H1 (cell line): ENCODE data around the gene RFX2. TPM values are rescaled to one million over a fixed set of nuclear protein-coding genes. Genes with fewer than 3 reads are reported as not detected.

Experiments
- BACH1 ChIP-seq: IDR thresholded peaks from 2 replicates; pipeline ENCODE4 v1.6.1; 2012; ENCODE audit warnings: low read length, improper control_type of control experiment
- CHD7 ChIP-seq: fragments of 300-600 bp; sonication (generic); IDR thresholded peaks from 2 replicates; pipeline ENCODE4 v1.7.1; 2012; ENCODE audit warnings: low read length, moderate library complexity, mild to moderate bottlenecking, inconsistent platforms; ENCODE audit not compliant: insufficient replicate concordance
- CREB1 ChIP-seq: IDR thresholded peaks from 2 replicates; pipeline ENCODE4 v1.6.1; 2012; ENCODE audit warnings: inconsistent platforms
- CTBP2 ChIP-seq: IDR thresholded peaks from 2 replicates; pipeline ENCODE4 v1.7.0; 2011; ENCODE audit warnings: borderline replicate concordance, mild to moderate bottlenecking, moderate library complexity, mixed read lengths, low read length; ENCODE audit not compliant: insufficient read depth, insufficient read length
- EP300 ChIP-seq, 2 experiments: IDR thresholded peaks; 1 replicate in 1 of 2; 2 replicates in 1 of 2; pipeline ENCODE4 v1.6.1; 2011 to 2012; ENCODE audit warnings: low read depth in 2 of 2, low read length in 2 of 2, mild to moderate bottlenecking in 2 of 2, borderline replicate concordance in 1 of 2, inconsistent platforms in 1 of 2, moderate library complexity in 1 of 2
- HDAC6 ChIP-seq: IDR thresholded peaks from one replicate; pipeline ENCODE4 v1.7.1; 2012; ENCODE audit warnings: low read depth, mild to moderate bottlenecking, inconsistent platforms, low read length, moderate library complexity
- MAFK ChIP-seq: IDR thresholded peaks from 2 replicates; pipeline ENCODE4 v1.6.1; 2012; ENCODE audit warnings: low read depth, mild to moderate bottlenecking, improper control_type of control experiment, low read length
- NANOG ChIP-seq: IDR thresholded peaks from 2 replicates; pipeline ENCODE4 v1.6.1; 2011; ENCODE audit warnings: low read length, low read depth, mild to moderate bottlenecking, inconsistent platforms; ENCODE audit not compliant: insufficient read depth, poor library complexity, severe bottlenecking
- PHF8 ChIP-seq: fragments of 200-600 bp; sonication (generic); conservative IDR thresholded peaks from 2 replicates; pipeline ENCODE4 v1.7.1; 2012; ENCODE audit warnings: low read depth, mild to moderate bottlenecking, inconsistent platforms, low read length, moderate library complexity
- RBBP5 ChIP-seq: IDR thresholded peaks from 2 replicates; pipeline ENCODE4 v1.7.1; 2012; ENCODE audit warnings: low read depth, mild to moderate bottlenecking, inconsistent platforms, low read length, moderate library complexity, borderline replicate concordance
- SAP30 ChIP-seq: fragments of 300-600 bp; sonication (generic); IDR thresholded peaks from 2 replicates; pipeline ENCODE4 v1.7.1; 2012; ENCODE audit warnings: low read length, moderate library complexity, mild to moderate bottlenecking, inconsistent platforms; ENCODE audit not compliant: insufficient read depth, insufficient replicate concordance
- polyA plus RNA-seq, 7 experiments: library from polyadenylated mRNA; depleted of rRNA in 3 of 7; stranded (reverse) in 5 of 7; unstranded in 2 of 7; fragments of >200 nt in 5 of 7; fragments of 200-250 nt in 2 of 7; gene quantifications; 1 replicate in 5 of 7; 2 replicates in 1 of 7; 4 replicates in 1 of 7; pipeline versions ENCODE4 v1.2.1 to v1.2.3, GENCODE V29; 2011 to 2013; ENCODE audit warnings: missing spikeins in 2 of 7, mixed read lengths in 2 of 7
- total RNA-seq: library from RNA; stranded (reverse); fragmentation: NEBNext Ultra II Directional; extraction: Animal tissue kit (Norgen Biotek cat#: 25700); gene quantifications from 2 replicates; pipeline ENCODE4 v1.2.1, GENCODE V29; 2021

Gene RFX2
- total and polyA plus RNA-seq, 2 of the 8 experiments (the other 6 are each of a cell fraction or from before 2014, with no cell fraction given) = 4.8 to 5.3 TPM

- TF ChIP-seq CHD7 = no peak
- no peak for TF ChIP-seq EP300 (IDR thresholded peaks at IDR 0.05; ENCODE audit: borderline replicate concordance in 1 of 2, low read depth in 2 of 2, low read length in 2 of 2)
- no peak for TF ChIP-seq NANOG
- no peak for TF ChIP-seq MAFK
- no peak for TF ChIP-seq SAP30
- no peak for TF ChIP-seq PHF8
- TF ChIP-seq CREB1 = no peak
- TF ChIP-seq CTBP2 = no peak
- TF ChIP-seq RBBP5 = no peak
- no peak for TF ChIP-seq BACH1
- TF ChIP-seq HDAC6 = no peak
Measured at GRCh38 chr19:6103217-6103644, 7.1 kb downstream of the RFX2 start (continued).
